D721Med (cell line): ENCODE results near the gene HYOU1.
"Not testable (repeated sequence)": the region's sequence is repeated elsewhere in the genome, so short reads cannot be mapped to it uniquely, and the experiment has no call there.

Experiments used
- DNase-seq: peaks from one replicate; pipeline ENCODE4 v3.0.0; 2011; ENCODE audit warnings: low spot score; ENCODE audit not compliant: insufficient read length
- FAIRE-seq: peaks from 2 replicates; lab custom pipeline; 2011; peaks lifted over from hg19 to GRCh38; lab: Jason Lieb, UNC
- TF ChIP-seq, protein P1 (sequence below): IDR thresholded peaks from 2 replicates; pipeline ENCODE4 v1.5.1; 2012; ENCODE audit warnings: mild to moderate bottlenecking, control low read depth; ENCODE audit not compliant: insufficient read depth; ENCODE audit errors: missing control alignments

HYOU1 gene

GRCh38 chr11:119062779-119063178, 5.8 kb upstream of the HYOU1 start:
- no peak for FAIRE-seq
- no peak for DNase-seq
- TF ChIP-seq, protein P1, sequence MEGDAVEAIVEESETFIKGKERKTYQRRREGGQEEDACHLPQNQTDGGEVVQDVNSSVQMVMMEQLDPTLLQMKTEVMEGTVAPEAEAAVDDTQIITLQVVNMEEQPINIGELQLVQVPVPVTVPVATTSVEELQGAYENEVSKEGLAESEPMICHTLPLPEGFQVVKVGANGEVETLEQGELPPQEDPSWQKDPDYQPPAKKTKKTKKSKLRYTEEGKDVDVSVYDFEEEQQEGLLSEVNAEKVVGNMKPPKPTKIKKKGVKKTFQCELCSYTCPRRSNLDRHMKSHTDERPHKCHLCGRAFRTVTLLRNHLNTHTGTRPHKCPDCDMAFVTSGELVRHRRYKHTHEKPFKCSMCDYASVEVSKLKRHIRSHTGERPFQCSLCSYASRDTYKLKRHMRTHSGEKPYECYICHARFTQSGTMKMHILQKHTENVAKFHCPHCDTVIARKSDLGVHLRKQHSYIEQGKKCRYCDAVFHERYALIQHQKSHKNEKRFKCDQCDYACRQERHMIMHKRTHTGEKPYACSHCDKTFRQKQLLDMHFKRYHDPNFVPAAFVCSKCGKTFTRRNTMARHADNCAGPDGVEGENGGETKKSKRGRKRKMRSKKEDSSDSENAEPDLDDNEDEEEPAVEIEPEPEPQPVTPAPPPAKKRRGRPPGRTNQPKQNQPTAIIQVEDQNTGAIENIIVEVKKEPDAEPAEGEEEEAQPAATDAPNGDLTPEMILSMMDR, result no peak

GRCh38 chr11:119061256-119061655, 4.3 kb upstream of the HYOU1 start:
- TF ChIP-seq, protein P1, result no peak
- DNase-seq (no peak), FAIRE-seq (no peak)

GRCh38 chr11:119059128-119059527, 2.1 kb upstream of the HYOU1 start:
- not testable (repeated sequence) for FAIRE-seq, DNase-seq

GRCh38 chr11:119056421-119056999, 495 bp downstream of the HYOU1 start:
- TF ChIP-seq, protein P1, result no peak
- DNase-seq (no peak), FAIRE-seq (no peak)

DNA sequence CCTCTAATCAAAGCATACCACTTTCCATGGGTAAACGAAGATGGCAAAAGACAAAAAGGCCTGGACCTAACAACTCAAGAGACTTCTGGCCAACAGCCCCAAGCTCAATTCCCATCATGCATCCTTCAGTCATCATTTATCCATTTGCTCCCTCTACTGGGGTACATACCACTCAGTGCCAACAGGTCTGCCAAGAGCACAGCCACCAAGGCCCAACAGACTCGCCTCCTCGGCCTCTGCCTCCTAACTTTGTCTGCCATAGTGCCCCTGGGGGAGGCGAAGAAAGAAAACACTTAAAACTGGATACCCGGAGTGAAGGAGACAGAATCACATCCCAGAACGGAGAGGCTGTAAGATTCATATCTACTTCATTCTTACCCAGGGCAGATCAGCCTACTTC, 1.1 kb downstream of the HYOU1 start:
- DNase-seq (no peak), FAIRE-seq (no peak)

GRCh38 chr11:119054418-119054817, 2.6 kb downstream of the HYOU1 start:
- TF ChIP-seq, protein P1, result no peak
- no peak for DNase-seq
- no peak for FAIRE-seq

More for the DNA sequence above, 1.1 kb downstream of the HYOU1 start:
- TF ChIP-seq, protein P1, result peak; percentile 21

DNA sequence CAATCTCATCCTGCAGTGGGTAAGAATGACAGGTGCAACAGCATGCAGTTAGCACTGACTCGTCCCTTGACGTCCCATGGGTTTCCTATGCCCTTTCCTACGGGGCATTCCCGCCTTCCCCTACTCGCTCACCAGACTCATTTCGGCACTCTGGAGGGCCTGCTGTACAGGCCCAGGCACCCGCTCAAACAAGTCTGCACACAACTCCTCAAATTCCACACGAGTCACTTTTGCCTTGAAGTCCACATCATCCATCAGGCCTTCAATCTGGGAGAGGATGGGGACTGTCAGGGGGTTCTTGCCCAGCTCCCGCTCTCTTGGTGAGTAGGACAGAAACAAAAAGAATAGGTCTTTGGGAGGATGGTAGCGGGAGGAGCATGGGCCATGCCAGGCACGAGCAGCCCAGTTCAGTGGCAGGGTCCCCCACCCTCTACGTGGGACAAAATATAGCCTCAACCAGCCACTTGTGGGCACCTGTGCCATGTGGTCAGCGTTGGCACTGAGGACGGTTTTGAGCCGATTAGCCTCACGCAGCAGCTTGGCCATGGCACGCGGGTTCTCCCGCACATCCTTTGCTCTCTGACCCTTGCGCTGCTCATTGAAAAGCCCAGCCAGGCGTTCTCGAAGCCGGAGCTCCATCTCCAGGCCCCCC, 4.7 kb downstream of the HYOU1 start:
- TF ChIP-seq, protein P1, result no peak
- no peak for FAIRE-seq
- DNase-seq, result no peak
